ENCODE results near the gene GM2A.
A peak's percentile ranks its signal among the peaks of the same experiment; 100 is the strongest.
"Not testable (repeated sequence)": the region's sequence is repeated elsewhere in the genome, so short reads cannot be mapped to it uniquely, and the experiment has no call there.

The GM2A gene

GRCh38 chr5:151231359-151231758 is 21.6 kb upstream of the GM2A start:
- TF ChIP-seq CTCF (IDR thresholded peaks at IDR 0.05; ENCODE audit: control extremely low read depth, extremely low read depth, low read depth, missing control alignments): no peak
- POLR2A ChIA-PET: no interaction called here
- no peak for DNase-seq (ENCODE audit: extremely low spot score)
- CTCF ChIA-PET: interaction anchor here (1.1 to 6.1 kb wide), 5 partner anchors 9 to 217 kb away, joined by 3 to 36 read pairs (median 4); partner anchors contain the start of gene GM2A

- no peak for TF ChIP-seq CTCF (IDR thresholded peaks at IDR 0.05; ENCODE audit: control extremely low read depth, extremely low read depth, low read depth, missing control alignments)
- ChIA-PET CTCF (interaction anchor here (1.6 to 5.8 kb wide), 5 partner anchors 10 to 119 kb away, joined by 4 to 54 read pairs (median 7); partner anchors contain the start of gene CCDC69), POLR2A (interaction anchor here (2.0 to 2.2 kb wide), 2 partner anchors 10 to 19 kb away, joined by 8 to 19 read pairs; partner anchors contain the start of genes CCDC69 and GM2A)
- peak; percentile 62 for DNase-seq (ENCODE audit: extremely low spot score)
These were observed 19.3 kb upstream of the GM2A start for GRCh38 chr5:151233616-151234085.

GRCh38 chr5:151234476-151235238 is 18.3 kb upstream of the GM2A start:
- POLR2A ChIA-PET: interaction anchor here (1.7 to 2.2 kb wide), 3 partner anchors 11 to 22 kb away, joined by 7 to 19 read pairs (median 8); partner anchors contain the start of genes CCDC69 and GM2A
- TF ChIP-seq CTCF (IDR thresholded peaks at IDR 0.05; ENCODE audit: control extremely low read depth, extremely low read depth, low read depth, missing control alignments): peak; percentile 4
- CTCF ChIA-PET: interaction anchor here (0.7 to 5.8 kb wide), 11 partner anchors 11 to 120 kb away, joined by 3 to 54 read pairs (median 4); partner anchors contain the start of gene CCDC69
- peak; percentile 83 for DNase-seq (ENCODE audit: extremely low spot score)

GRCh38 chr5:151235239-151235571 is 17.8 kb upstream of the GM2A start:
- CTCF ChIA-PET: interaction anchor here (0.8 to 5.8 kb wide), 10 partner anchors 12 to 120 kb away, joined by 3 to 54 read pairs (median 4); partner anchors contain the start of gene CCDC69
- POLR2A ChIA-PET: interaction anchor here (1.7 to 2.2 kb wide), 3 partner anchors 12 to 23 kb away, joined by 7 to 19 read pairs (median 8); partner anchors contain the start of genes CCDC69 and GM2A
- not testable (repeated sequence) for DNase-seq (ENCODE audit: extremely low spot score)

GRCh38 chr5:151236888-151237287 is 16.1 kb upstream of the GM2A start:
- TF ChIP-seq CTCF (IDR thresholded peaks at IDR 0.05; ENCODE audit: control extremely low read depth, extremely low read depth, low read depth, missing control alignments): no peak
- POLR2A ChIA-PET: no interaction called here
- DNase-seq (ENCODE audit: extremely low spot score): no peak
- CTCF ChIA-PET: interaction anchor here (1.7 to 6.3 kb wide), 5 partner anchors 7 to 111 kb away, joined by 5 to 54 read pairs (median 12); partner anchors contain the start of gene CCDC69

GRCh38 chr5:151237685-151238084 is 15.3 kb upstream of the GM2A start:
- ChIA-PET CTCF (interaction anchor here (1.4 to 6.3 kb wide), 8 partner anchors 7 to 112 kb away, joined by 5 to 54 read pairs (median 9); partner anchors contain the start of genes CCDC69 and GM2A), POLR2A (interaction anchor here (0.6 to 1.5 kb wide), 3 partner anchors 15 to 24 kb away, joined by 3 to 8 read pairs (median 3); partner anchors contain the start of gene GM2A)
- no peak for DNase-seq (ENCODE audit: extremely low spot score)
- no peak for TF ChIP-seq CTCF (IDR thresholded peaks at IDR 0.05; ENCODE audit: control extremely low read depth, extremely low read depth, low read depth, missing control alignments)
